SK-N-MC (cell line): Measurements from ENCODE around the gene PALD1.

Experiments
- DNase-seq: peaks from one replicate; pipeline ENCODE4 v3.0.0-alpha.2; 2011; ENCODE audit warnings: low read depth, low spot score
- H3K27ac ChIP-seq: fragments of 200-600 bp; sonication (generic); 2 replicates; pipeline ENCODE4 v1.5.1; 2016; ENCODE audit warnings: mixed run types
- H3K36me3 ChIP-seq: fragments of 200-600 bp; sonication (generic); 2 replicates; pipeline ENCODE4 v1.6.1; 2017; ENCODE audit warnings: antibody characterized with exemption, low read length, mixed read lengths; ENCODE audit not compliant: insufficient read depth
- H3K4me3 ChIP-seq: fragments of 200-600 bp; sonication (generic); 2 replicates; pipeline ENCODE4 v1.5.1; 2016
- H3K9ac ChIP-seq: fragments of 200-600 bp; sonication (generic); 2 replicates; pipeline ENCODE4 v1.8.0; 2017; ENCODE audit warnings: mixed run types, mixed read lengths; ENCODE audit not compliant: insufficient read length
- H3K9me3 ChIP-seq: fragments of 200-600 bp; sonication (generic); 2 replicates; pipeline ENCODE4 v1.6.1; 2017; ENCODE audit warnings: low read depth, mild to moderate bottlenecking, antibody characterized with exemption, low read length, moderate library complexity, mixed read lengths
- EZH2 ChIP-seq: fragments of 200-600 bp; sonication (generic); IDR thresholded peaks from one replicate; pipeline ENCODE4 v1.6.1; 2017; ENCODE audit warnings: antibody characterized with exemption
- FOXP2 ChIP-seq: optimal IDR thresholded peaks from 2 replicates; pipeline ENCODE3; 2011; ENCODE audit warnings: mild to moderate bottlenecking, moderate library complexity; ENCODE audit not compliant: insufficient read depth; ENCODE audit errors: extremely low read length, control extremely low read depth
- POLR2AphosphoS5 ChIP-seq: IDR thresholded peaks from 2 replicates; pipeline ENCODE4 v1.6.1; 2012; ENCODE audit warnings: mild to moderate bottlenecking, low read depth, low read length, borderline replicate concordance

The PALD1 gene

GRCh38 chr10:70497120-70497545, 18.6 kb downstream of the PALD1 start:
- Histone ChIP-seq H3K9me3 (no peaks in the 10 kb centered on the region), H3K27ac (no peak overlapping the region), H3K4me3 (no peak overlapping the region), H3K36me3 (no peaks in the 10 kb centered on the region), H3K9ac (no peak overlapping the region)
- TF ChIP-seq EZH2 (no peak), FOXP2 (no peak), POLR2AphosphoS5 (no peak)
- DNase-seq = no peak

DNA sequence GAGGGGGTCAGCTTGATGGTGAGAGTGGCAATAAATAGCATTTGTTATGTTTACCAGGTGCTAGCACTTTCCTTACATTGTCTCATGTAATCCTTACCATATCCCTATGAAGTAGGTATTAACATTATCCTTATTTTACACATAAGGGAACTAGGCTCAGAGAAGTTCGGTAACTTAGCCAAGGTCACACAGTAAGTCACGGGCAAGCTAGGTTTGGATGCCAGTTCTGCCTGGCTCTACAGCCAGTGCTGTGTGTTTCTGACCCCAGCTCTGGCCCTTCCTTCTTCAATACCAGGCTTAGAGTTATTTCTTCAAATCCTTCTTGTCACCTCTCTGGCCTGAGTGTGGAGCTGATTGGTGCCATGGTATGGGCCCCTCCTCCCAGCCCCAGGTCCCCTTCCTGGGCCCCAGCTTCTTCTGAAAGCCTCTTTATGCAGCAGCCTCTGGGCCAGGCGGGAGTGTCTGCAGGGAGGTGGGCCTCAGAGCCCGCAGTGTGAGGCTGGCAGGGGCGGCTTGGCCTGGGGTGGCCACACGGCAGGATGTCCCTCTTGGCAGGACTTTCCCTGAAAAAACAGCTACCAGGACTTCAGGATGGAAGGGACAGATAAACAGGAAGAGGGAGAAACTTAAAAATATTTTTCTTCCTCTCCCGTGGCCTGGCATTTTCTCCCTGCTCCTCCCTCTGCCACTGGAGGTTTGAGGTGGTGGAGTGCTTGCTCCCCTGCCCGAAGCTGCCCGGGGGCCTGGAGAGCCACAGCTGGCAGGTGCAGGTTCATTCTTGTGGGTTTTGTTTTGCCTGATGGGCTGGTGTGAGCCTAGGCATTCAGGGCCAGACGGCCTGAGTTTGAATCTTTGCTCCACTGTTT, 20.6 kb downstream of the PALD1 start:
- H3K4me3 ChIP-seq = no peak overlapping the region
- H3K36me3 ChIP-seq = no peaks in the 10 kb centered on the region
- H3K9me3 ChIP-seq = no peaks in the 10 kb centered on the region
- no peak for DNase-seq
- no peak overlapping the region for H3K9ac ChIP-seq
- no peak for TF ChIP-seq POLR2AphosphoS5
- no peak overlapping the region for H3K27ac ChIP-seq

- H3K9ac ChIP-seq = no peak overlapping the region
Measured at GRCh38 chr10:70499836-70500167, 21.2 kb downstream of the PALD1 start.

GRCh38 chr10:70500368-70500767, 21.8 kb downstream of the PALD1 start:
- Histone ChIP-seq H3K36me3 (no peaks in the 10 kb centered on the region), H3K4me3 (no peak overlapping the region), H3K9me3 (no peaks in the 10 kb centered on the region), H3K27ac (no peak overlapping the region), H3K9ac (no peak overlapping the region)
- DNase-seq = no peak
- TF ChIP-seq FOXP2 = no peak
- no peak for TF ChIP-seq EZH2
- no peak for TF ChIP-seq POLR2AphosphoS5

More at GRCh38 chr10:70499836-70500167, 21.2 kb downstream of the PALD1 start:
- Histone ChIP-seq H3K9me3 (no peaks in the 10 kb centered on the region), H3K36me3 (no peaks in the 10 kb centered on the region), H3K27ac (no peak overlapping the region), H3K4me3 (no peak overlapping the region)
- no peak for TF ChIP-seq FOXP2
- TF ChIP-seq EZH2 = no peak
- no peak for TF ChIP-seq POLR2AphosphoS5
- no peak for DNase-seq

DNA sequence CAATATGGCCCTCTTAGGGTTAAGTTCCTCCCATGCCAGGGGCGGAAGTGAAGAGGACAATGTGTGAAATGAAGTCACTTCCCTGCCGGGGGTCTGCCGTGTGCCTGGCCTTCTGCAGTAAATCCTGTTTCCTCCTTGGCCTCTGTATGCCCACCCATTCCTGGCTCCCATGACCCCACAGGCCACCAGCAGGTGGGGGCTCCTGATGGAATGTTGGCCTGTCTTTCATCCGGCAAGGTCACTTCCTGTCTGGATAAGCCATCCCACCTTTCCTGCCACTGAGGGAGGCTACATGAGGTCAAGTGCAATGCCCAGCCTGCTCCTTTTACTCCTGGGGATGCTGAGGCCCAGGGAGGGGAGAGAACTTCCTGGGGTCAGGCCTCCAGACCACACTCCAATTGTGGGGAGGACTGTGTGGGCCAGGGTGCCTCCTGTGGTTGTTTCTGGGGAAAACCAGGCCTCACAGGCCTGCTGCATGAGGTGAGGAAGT, 22.3 kb downstream of the PALD1 start:
- Histone ChIP-seq H3K9me3 (no peaks in the 10 kb centered on the region), H3K9ac (no peak overlapping the region), H3K27ac (no peak overlapping the region), H3K4me3 (no peak overlapping the region), H3K36me3 (no peaks in the 10 kb centered on the region)
- no peak for TF ChIP-seq EZH2
- no peak for TF ChIP-seq FOXP2
- TF ChIP-seq POLR2AphosphoS5 = no peak
- no peak for DNase-seq

DNA sequence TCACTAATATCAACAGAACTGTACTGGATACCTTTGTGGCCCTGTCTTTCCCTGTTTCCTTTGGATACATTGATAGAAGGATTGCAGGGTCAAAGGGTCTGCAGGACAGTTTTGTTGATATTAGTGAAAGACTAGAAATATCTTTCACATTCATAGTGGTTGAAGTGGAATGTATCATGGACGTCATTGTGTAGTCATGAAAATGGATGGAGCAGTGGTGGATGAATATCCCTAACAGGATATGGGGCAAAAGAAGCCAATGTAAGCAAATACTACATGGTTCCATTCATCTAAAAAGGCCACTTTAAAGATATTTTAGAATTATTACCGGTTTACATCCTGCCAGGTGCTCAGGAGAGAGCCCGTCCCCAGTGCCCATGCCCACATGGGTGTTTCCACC, 23.8 kb downstream of the PALD1 start:
- H3K4me3 ChIP-seq = no peak overlapping the region
- H3K36me3 ChIP-seq = no peaks in the 10 kb centered on the region
- no peak for DNase-seq
- H3K9ac ChIP-seq = no peak overlapping the region
- TF ChIP-seq EZH2 = no peak
- TF ChIP-seq POLR2AphosphoS5 = no peak
- no peak for TF ChIP-seq FOXP2
- H3K27ac ChIP-seq = no peak overlapping the region
- no peaks in the 10 kb centered on the region for H3K9me3 ChIP-seq

DNA sequence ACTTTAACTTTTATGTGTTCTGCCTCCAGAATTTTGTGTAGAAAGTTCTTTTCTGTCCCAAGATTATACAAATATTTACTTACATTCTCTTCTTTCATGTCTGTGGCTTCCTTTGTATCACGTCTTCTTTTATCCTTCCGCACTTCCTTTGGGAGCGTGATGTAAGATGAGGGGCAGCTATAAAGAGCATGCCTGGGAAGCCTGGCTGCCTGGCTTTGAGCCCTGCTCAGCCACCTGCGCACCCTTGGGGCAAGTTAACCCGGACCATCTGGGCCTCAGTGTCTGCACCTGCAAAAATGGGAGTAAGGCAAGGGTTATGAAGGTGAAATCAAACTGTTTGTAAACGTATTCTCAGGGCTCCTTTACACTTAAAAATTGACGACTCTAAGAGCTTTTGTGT, 25.2 kb downstream of the PALD1 start:
- H3K4me3 ChIP-seq = no peak overlapping the region
- no peak overlapping the region for H3K9ac ChIP-seq
- H3K9me3 ChIP-seq = no peaks in the 10 kb centered on the region
- no peak for TF ChIP-seq EZH2
- TF ChIP-seq FOXP2 = no peak
- TF ChIP-seq POLR2AphosphoS5 = no peak
- DNase-seq = no peak
- no peaks in the 10 kb centered on the region for H3K36me3 ChIP-seq
- H3K27ac ChIP-seq = no peak overlapping the region

- no peak overlapping the region for H3K27ac ChIP-seq
- no peaks in the 10 kb centered on the region for H3K9me3 ChIP-seq
- no peak overlapping the region for H3K4me3 ChIP-seq
- no peak overlapping the region for H3K9ac ChIP-seq
- no peak for TF ChIP-seq POLR2AphosphoS5
- TF ChIP-seq FOXP2 = no peak
- TF ChIP-seq EZH2 = no peak
- no peak for DNase-seq
- no peaks in the 10 kb centered on the region for H3K36me3 ChIP-seq
Measured at GRCh38 chr10:70504521-70505358, 26.2 kb downstream of the PALD1 start.

DNA sequence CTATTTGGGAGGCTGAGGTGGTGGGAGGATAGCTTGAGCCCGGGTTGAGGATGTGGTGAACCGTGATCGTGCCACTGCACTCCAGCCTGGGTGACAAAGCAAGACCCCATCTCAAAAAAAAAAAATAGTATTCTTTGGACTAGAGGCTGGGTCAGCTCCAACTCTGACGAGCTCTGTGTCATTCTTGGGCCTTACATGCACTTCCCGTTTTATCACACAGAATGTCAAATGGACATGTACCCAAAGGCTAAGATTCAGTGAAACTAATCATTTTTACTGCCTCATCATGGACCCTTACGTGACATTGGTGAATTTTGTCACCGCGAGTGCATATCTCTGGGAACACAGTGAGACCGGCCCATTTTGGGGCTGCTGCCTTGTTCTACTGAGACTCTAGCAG, 27.3 kb downstream of the PALD1 start:
- DNase-seq = no peak
- Histone ChIP-seq H3K9ac (no peak overlapping the region), H3K27ac (no peak overlapping the region), H3K4me3 (no peak overlapping the region), H3K36me3 (no peaks in the 10 kb centered on the region), H3K9me3 (no peaks in the 10 kb centered on the region)
- TF ChIP-seq FOXP2 = no peak
- TF ChIP-seq EZH2 = no peak
- TF ChIP-seq POLR2AphosphoS5 = no peak
